NB4 (cell line): Measurements from ENCODE around the gene STOML1.

Experiments
- CTCF ChIP-seq: IDR thresholded peaks from one replicate; pipeline ENCODE4 v1.5.1; 2012; ENCODE audit warnings: low read depth, low read length
- MYC ChIP-seq: IDR thresholded peaks from 2 replicates; pipeline ENCODE4 v1.6.1; 2011; ENCODE audit warnings: low read depth, low read length
- POLR2A ChIP-seq: IDR thresholded peaks from 2 replicates; pipeline ENCODE4 v1.6.1; 2011; ENCODE audit warnings: mild to moderate bottlenecking; ENCODE audit not compliant: insufficient read length; ENCODE audit errors: extremely low read depth

- TF ChIP-seq CTCF = no peak
- TF ChIP-seq MYC = no peak
- TF ChIP-seq POLR2A = no peak
These were observed 2.9 kb downstream of the STOML1 start for GRCh38 chr15:73989001-73989798.
